HL-60 (cell line): Measurements from ENCODE around the gene CBX8.

Experiments used
- DNase-seq, 2 experiments: peaks; one replicate each; pipeline ENCODE4 v3.0.0-alpha.2; 2010 to 2020; ENCODE audit warnings: low read depth in 1 of 2, low spot score in 1 of 2
- H3K27ac ChIP-seq: fragments of 250-450 bp; sonication (Bioruptor Pico); replicated peaks from 2 replicates; pipeline ENCODE4 v1.5.1; 2020; ENCODE audit warnings: mild to moderate bottlenecking, moderate library complexity
- H3K27me3 ChIP-seq: fragments of 250-450 bp; sonication (Bioruptor Pico); 2 replicates; pipeline ENCODE4 v1.5.1; 2021; ENCODE audit warnings: mild to moderate bottlenecking, moderate library complexity; ENCODE audit not compliant: insufficient read depth, poor library complexity, severe bottlenecking
- H3K4me3 ChIP-seq: replicated peaks from 2 replicates; pipeline ENCODE4 v1.5.1; 2011; ENCODE audit warnings: mild to moderate bottlenecking, control low read depth, low read length; ENCODE audit not compliant: insufficient read depth
- CTCF ChIP-seq: IDR thresholded peaks from one replicate; pipeline ENCODE4 v1.5.1; 2011; ENCODE audit warnings: low read length, control low read depth, inconsistent platforms; ENCODE audit not compliant: insufficient read depth
- GABPA ChIP-seq: IDR thresholded peaks from 2 replicates; pipeline ENCODE4 v1.6.1; 2012; ENCODE audit warnings: low read depth
- POLR2AphosphoS5 ChIP-seq: IDR thresholded peaks from 2 replicates; pipeline ENCODE4 v1.6.1; 2012; ENCODE audit warnings: low read depth
- REST ChIP-seq: IDR thresholded peaks from 2 replicates; pipeline ENCODE4 v1.6.1; 2012; ENCODE audit warnings: low read depth; ENCODE audit not compliant: insufficient replicate concordance
- SPI1 ChIP-seq: IDR thresholded peaks from 2 replicates; pipeline ENCODE4 v1.6.1; 2012; ENCODE audit warnings: low read depth, mild to moderate bottlenecking, borderline replicate concordance

Gene CBX8

GRCh38 chr17:79796444-79796762 is 474 bp downstream of the CBX8 start:
- TF ChIP-seq REST = no peak
- TF ChIP-seq CTCF = no peak
- no peak for TF ChIP-seq SPI1
- TF ChIP-seq GABPA = no peak
- no peak for TF ChIP-seq POLR2AphosphoS5
- Histone ChIP-seq H3K27ac (peak overlapping the region; percentile 86), H3K4me3 (peak overlapping the region; percentile 85), H3K27me3 (peaks cover 54% of the 10 kb centered on the region)
- no peak for DNase-seq

GRCh38 chr17:79795795-79796443 is 958 bp downstream of the CBX8 start:
- H3K27me3 ChIP-seq = peaks cover 54% of the 10 kb centered on the region
- peak overlapping the region; percentile 85 for H3K4me3 ChIP-seq
- no peak for TF ChIP-seq SPI1
- no peak for TF ChIP-seq GABPA
- no peak for TF ChIP-seq CTCF
- TF ChIP-seq POLR2AphosphoS5 = no peak
- no peak for TF ChIP-seq REST
- peak in 1 of 2 experiments; percentile 44 for DNase-seq
- H3K27ac ChIP-seq = peak overlapping the region; percentile 86

GRCh38 chr17:79794659-79795511 is 2.0 kb downstream of the CBX8 start:
- Histone ChIP-seq H3K27ac (no peak overlapping the region), H3K4me3 (no peak overlapping the region), H3K27me3 (peaks cover 54% of the 10 kb centered on the region)
- TF ChIP-seq GABPA = no peak
- no peak for TF ChIP-seq POLR2AphosphoS5
- no peak for TF ChIP-seq SPI1
- no peak for TF ChIP-seq CTCF
- DNase-seq = no peak
